Measurements from ENCODE around the gene TMEM244. TPM values are rescaled to one million over a fixed set of nuclear protein-coding genes. Genes with fewer than 3 reads are reported as not detected.

Gene TMEM244
- total and polyA plus RNA-seq, 2 donors (not counting 3 experiments of a cell fraction or from before 2014, with no cell fraction given) = not detected

- H3K4me1 ChIP-seq (ENCODE audit: control insufficient read depth, extremely low read depth, insufficient read depth, low read length) = no peaks in the 10 kb centered on the region
- no peaks in the 10 kb centered on the region for H3K79me2 ChIP-seq (ENCODE audit: control insufficient read depth, insufficient read depth, low read length)
- H3K9ac ChIP-seq (replicated peaks; ENCODE audit: extremely low read depth, insufficient read depth, low read length) = no peak overlapping the region
- H2AFZ ChIP-seq (ENCODE audit: low read depth, low read length) = no peak overlapping the region
- TF ChIP-seq CTCF (IDR thresholded peaks at IDR 0.05; ENCODE audit: extremely low read depth in 1 of 2, insufficient read depth in 1 of 2, low read depth in 1 of 2, low read length in 2 of 2) (no peak), MYC (IDR thresholded peaks at IDR 0.05; ENCODE audit: low read depth, low read length) (no peak), MAX (IDR thresholded peaks at IDR 0.05; ENCODE audit: insufficient read depth, insufficient read length) (no peak), POLR2A (IDR thresholded peaks at IDR 0.05; ENCODE audit: low read depth, low read length) (no peak), POLR2AphosphoS5 (IDR thresholded peaks at IDR 0.05; ENCODE audit: insufficient read depth, low read depth, low read length) (no peak), FOS (IDR thresholded peaks at IDR 0.05; ENCODE audit: borderline replicate concordance, insufficient read depth, low read length) (no peak), EZH2 (IDR thresholded peaks at IDR 0.05; ENCODE audit: borderline replicate concordance, low read depth, low read length, severe bottlenecking) (no peak), JUN (IDR thresholded peaks at IDR 0.05; ENCODE audit: borderline replicate concordance, insufficient read depth, insufficient read length, low read depth) (no peak), GATA2 (IDR thresholded peaks at IDR 0.05; ENCODE audit: insufficient read depth, insufficient read length, low read depth, low read length) (no peak)
- H3K4me3 ChIP-seq (replicated peaks in 1 of 3; ENCODE audit: insufficient read depth in 1 of 3, low read depth in 1 of 3, low read length in 3 of 3) = no peak overlapping the region
- dilution Hi-C loops (cut with MboI; ENCODE audit: extremely low pct_ligation_motif_present, low sequenced_read_pairs) (no loop called here), intact Hi-C loops (cut with micrococcal nuclease) (no loop called here)
- no TSS peak for BruUV-seq (replicated peaks)
- no peaks in the 10 kb centered on the region for H3K9me3 ChIP-seq (replicated peaks; ENCODE audit: control insufficient read depth, insufficient read depth, low read length)
- H3K27me3 ChIP-seq (ENCODE audit: control insufficient read depth in 2 of 2, insufficient read depth in 2 of 2, low read length in 2 of 2) = no peaks in the 10 kb centered on the region
- no peaks in the 10 kb centered on the region for H3K9me1 ChIP-seq (replicated peaks; ENCODE audit: control insufficient read depth, extremely low read depth, insufficient read depth, low read length)
- H4K20me1 ChIP-seq (replicated peaks; ENCODE audit: control insufficient read depth, extremely low read depth, insufficient read depth, low read length) = no peaks in the 10 kb centered on the region
- no peak overlapping the region for H3K27ac ChIP-seq (ENCODE audit: insufficient read depth, low read depth, low read length)
- ChIA-PET POLR2A (no interaction called here), CTCF (no interaction called here)
- H3K36me3 ChIP-seq (ENCODE audit: control insufficient read depth in 2 of 2, extremely low read depth in 1 of 2, insufficient read depth in 2 of 2, low read length in 2 of 2) = no peaks in the 10 kb centered on the region
- no peak overlapping the region for H3K4me2 ChIP-seq (ENCODE audit: insufficient read depth, low read length)
- DNase-seq (ENCODE audit: low read depth, low spot score) (no peak), FAIRE-seq (no peak)
Measured at GRCh38 chr6:129908858-129909257, 47.7 kb upstream of the TMEM244 start.

Data from endothelial cell of umbilical vein (primary cell).